GM23338 (cell line): ENCODE measurements around the gene OSCAR. TPM values are rescaled to one million over a fixed set of nuclear protein-coding genes. Genes with fewer than 3 reads are reported as not detected.
A peak's percentile ranks its signal among the peaks of the same experiment; 100 is the strongest.

Source experiments
- ATAC-seq: fragments of 200-7000 bp; cut with Tn5 transposase; 3 replicates; pipeline ENCODE4 v1.9.1; 2020
- DNase-seq: peaks from one replicate; pipeline ENCODE4 v3.0.0-alpha.2; 2015; ENCODE audit warnings: low spot score
- H2AFZ ChIP-seq: fragments of 200-600 bp; sonication (generic); 2 replicates; pipeline ENCODE4 v1.8.0; 2016; ENCODE audit warnings: antibody characterized with exemption, mild to moderate bottlenecking, moderate library complexity
- H3F3A ChIP-seq: fragments of 200-600 bp; sonication (generic); replicated peaks from 2 replicates; pipeline ENCODE4 v1.8.0; 2017; ENCODE audit warnings: antibody characterized with exemption, mixed run types, low read depth
- H3K27ac ChIP-seq: fragments of 200-600 bp; sonication (generic); 2 replicates; pipeline ENCODE4 v1.6.1; 2016; ENCODE audit warnings: low read depth
- H3K27me3 ChIP-seq: fragments of 200-600 bp; sonication (generic); 2 replicates; pipeline ENCODE4 v1.8.0; 2016; ENCODE audit warnings: mild to moderate bottlenecking, mixed run types, moderate library complexity; ENCODE audit not compliant: insufficient read depth
- H3K36me3 ChIP-seq: fragments of 200-600 bp; sonication (generic); 2 replicates; pipeline ENCODE4 v1.8.0; 2016; ENCODE audit warnings: mild to moderate bottlenecking; ENCODE audit not compliant: insufficient read depth
- H3K4me1 ChIP-seq: fragments of 200-600 bp; sonication (generic); 2 replicates; pipeline ENCODE4 v1.8.0; 2016; ENCODE audit warnings: mild to moderate bottlenecking, moderate library complexity; ENCODE audit not compliant: insufficient read depth
- H3K4me2 ChIP-seq: fragments of 200-600 bp; sonication (generic); 2 replicates; pipeline ENCODE4 v1.7.1; 2017; ENCODE audit warnings: mixed run types
- H3K4me3 ChIP-seq: fragments of 200-600 bp; sonication (generic); 2 replicates; pipeline ENCODE4 v1.6.1; 2016; ENCODE audit warnings: mixed run types
- H3K79me2 ChIP-seq: fragments of 200-600 bp; sonication (generic); replicated peaks from 2 replicates; pipeline ENCODE4 v1.8.0; 2017; ENCODE audit warnings: mild to moderate bottlenecking; ENCODE audit not compliant: insufficient read depth
- H3K9me2 ChIP-seq: fragments of 200-600 bp; sonication (generic); 2 replicates; pipeline ENCODE4 v1.8.0; 2017; ENCODE audit not compliant: insufficient read depth
- H4K20me1 ChIP-seq: fragments of 200-600 bp; sonication (generic); replicated peaks from 2 replicates; pipeline ENCODE4 v1.8.0; 2017; ENCODE audit warnings: mild to moderate bottlenecking; ENCODE audit not compliant: insufficient read depth
- H3K27ac Mint-ChIP-seq: 2 replicates; pipeline ENCODE4 v1.8.0; 2020; ENCODE audit warnings: inconsistent platforms, mild to moderate bottlenecking, moderate library complexity, mixed read lengths
- H3K27me3 Mint-ChIP-seq: 3 replicates; pipeline ENCODE4 v1.8.0; 2022; ENCODE audit warnings: low read depth, mild to moderate bottlenecking, moderate library complexity, mixed read lengths, inconsistent platforms; ENCODE audit not compliant: insufficient read depth, poor library complexity
- H3K36me3 Mint-ChIP-seq: 3 replicates; pipeline ENCODE4 v1.8.0; 2021; ENCODE audit warnings: low read depth, mild to moderate bottlenecking, inconsistent platforms, moderate library complexity, mixed read lengths
- H3K4me1 Mint-ChIP-seq: 3 replicates; pipeline ENCODE4 v1.8.0; 2020; ENCODE audit warnings: mild to moderate bottlenecking, inconsistent platforms, mixed read lengths
- H3K4me3 Mint-ChIP-seq: 3 replicates; pipeline ENCODE4 v1.8.0; 2021; ENCODE audit warnings: moderate library complexity, mild to moderate bottlenecking, inconsistent platforms, mixed read lengths
- H3K9me3 Mint-ChIP-seq: 3 replicates; pipeline ENCODE4 v1.8.0; 2020; ENCODE audit warnings: moderate library complexity, mild to moderate bottlenecking, inconsistent platforms, mixed read lengths
- ETS1 ChIP-seq: IDR thresholded peaks from 2 replicates; pipeline ENCODE4 v1.6.1; 2016; ENCODE audit warnings: antibody characterized with exemption
- EZH2 ChIP-seq: fragments of 200-600 bp; sonication (generic); IDR thresholded peaks from one replicate; pipeline ENCODE4 v1.8.0; 2017; ENCODE audit warnings: antibody characterized with exemption, mild to moderate bottlenecking, low read depth; ENCODE audit not compliant: unreplicated experiment
- JUNB ChIP-seq: IDR thresholded peaks from one replicate; pipeline ENCODE4 v1.6.1; 2016; ENCODE audit warnings: antibody characterized with exemption; ENCODE audit not compliant: unreplicated experiment
- NANOG ChIP-seq: IDR thresholded peaks from 2 replicates; pipeline ENCODE4 v1.6.1; 2016; ENCODE audit warnings: antibody characterized with exemption, borderline replicate concordance
- POLR2AphosphoS5 ChIP-seq: IDR thresholded peaks from 2 replicates; pipeline ENCODE4 v1.6.1; 2016; ENCODE audit warnings: antibody characterized with exemption, low read depth
- REST ChIP-seq: IDR thresholded peaks from one replicate; pipeline ENCODE4 v1.6.1; 2018; ENCODE audit warnings: antibody characterized with exemption; ENCODE audit not compliant: unreplicated experiment
- STAT1 ChIP-seq: IDR thresholded peaks from one replicate; pipeline ENCODE4 v1.6.1; 2016; ENCODE audit warnings: antibody characterized with exemption; ENCODE audit not compliant: unreplicated experiment
- ZNF331 ChIP-seq: fragments of 250-450 bp; sonication (Bioruptor Pico); IDR thresholded peaks from 2 replicates; pipeline ENCODE4 v1.5.0; 2020; ENCODE audit warnings: low read depth, mild to moderate bottlenecking, moderate library complexity
- polyA plus RNA-seq: library from polyadenylated mRNA; unstranded; fragments of >200 nt; fragmentation: Nextera tagmentation; extraction: Ambion mirVana; gene quantifications from 2 replicates; pipeline ENCODE4 v1.2.1, GENCODE V29; 2016
- total RNA-seq: library from RNA; depleted of rRNA; stranded (reverse); fragments of >200 nt; shearing (Covaris generic); gene quantifications from 2 replicates; pipeline ENCODE4 v1.2.3, GENCODE V29; 2014
- TF ChIP-seq, protein P1 (sequence below), 2 experiments: fragments of 200-600 bp in 1 of 2; sonication (generic) in 1 of 2; conservative IDR thresholded peaks; 2 replicates each; pipeline versions ENCODE4 v1.5.1 to v1.6.1; 2016 to 2017; ENCODE audit warnings: antibody characterized with exemption in 2 of 2, low read depth in 2 of 2, mild to moderate bottlenecking in 2 of 2, moderate library complexity in 1 of 2
- TF ChIP-seq, protein P2 (sequence below): fragments of 250-450 bp; sonication (Bioruptor Pico); IDR thresholded peaks from 2 replicates; pipeline ENCODE4 v1.5.0; 2020; ENCODE audit warnings: mild to moderate bottlenecking, moderate library complexity

Gene OSCAR
- total and polyA plus RNA-seq, 2 experiments from 2014 or later: 0.31 to 1.6 TPM

DNA sequence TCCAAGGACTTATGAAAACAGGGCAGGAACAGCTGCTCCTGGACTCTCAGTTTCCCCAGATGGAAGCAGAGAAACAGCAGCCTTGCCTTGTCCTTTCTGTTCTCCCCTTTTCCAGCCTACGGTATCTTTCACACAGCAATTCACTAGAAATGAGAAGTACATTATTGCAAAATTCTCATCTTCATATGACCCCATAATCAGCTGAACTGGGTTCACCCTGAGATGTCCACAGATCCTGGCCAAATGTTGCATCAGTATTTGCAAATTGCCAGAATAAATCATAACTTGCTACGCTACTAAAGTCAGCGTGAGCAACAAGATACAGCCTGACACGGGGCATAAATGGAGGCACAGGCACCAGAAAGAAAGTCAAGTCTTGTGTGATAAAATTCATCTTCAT, 53.0 kb downstream of the OSCAR start:
- Histone ChIP-seq H4K20me1 (no peaks in the 10 kb centered on the region), H3K27me3 (peaks cover 9% of the 10 kb centered on the region; the same call in 1 of the 2 replicates), H2AFZ (0 out of 2 replicates have a peak overlapping the region, but pooled peaks have one; percentile 4), H3K36me3 (no peaks in the 10 kb centered on the region), H3K79me2 (no peaks in the 10 kb centered on the region), H3K4me1 (no peaks in the 10 kb centered on the region), H3K4me3 (no peak overlapping the region), H3K27ac (no peak overlapping the region), H3K4me2 (no peak overlapping the region), H3F3A (0 out of 2 replicates have a peak, but pooled peaks cover 3% of the 10 kb centered on the region), H3K9me2 (no peaks in the 10 kb centered on the region)
- TF ChIP-seq ETS1 (no peak), POLR2AphosphoS5 (no peak), JUNB (no peak), NANOG (no peak), STAT1 (no peak), REST (no peak), EZH2 (no peak), ZNF331 (no peak)
- TF ChIP-seq, protein P1, sequence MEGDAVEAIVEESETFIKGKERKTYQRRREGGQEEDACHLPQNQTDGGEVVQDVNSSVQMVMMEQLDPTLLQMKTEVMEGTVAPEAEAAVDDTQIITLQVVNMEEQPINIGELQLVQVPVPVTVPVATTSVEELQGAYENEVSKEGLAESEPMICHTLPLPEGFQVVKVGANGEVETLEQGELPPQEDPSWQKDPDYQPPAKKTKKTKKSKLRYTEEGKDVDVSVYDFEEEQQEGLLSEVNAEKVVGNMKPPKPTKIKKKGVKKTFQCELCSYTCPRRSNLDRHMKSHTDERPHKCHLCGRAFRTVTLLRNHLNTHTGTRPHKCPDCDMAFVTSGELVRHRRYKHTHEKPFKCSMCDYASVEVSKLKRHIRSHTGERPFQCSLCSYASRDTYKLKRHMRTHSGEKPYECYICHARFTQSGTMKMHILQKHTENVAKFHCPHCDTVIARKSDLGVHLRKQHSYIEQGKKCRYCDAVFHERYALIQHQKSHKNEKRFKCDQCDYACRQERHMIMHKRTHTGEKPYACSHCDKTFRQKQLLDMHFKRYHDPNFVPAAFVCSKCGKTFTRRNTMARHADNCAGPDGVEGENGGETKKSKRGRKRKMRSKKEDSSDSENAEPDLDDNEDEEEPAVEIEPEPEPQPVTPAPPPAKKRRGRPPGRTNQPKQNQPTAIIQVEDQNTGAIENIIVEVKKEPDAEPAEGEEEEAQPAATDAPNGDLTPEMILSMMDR (conservative IDR thresholded peaks at IDR 0.05; ENCODE audit: low read depth in 2 of 2): no peak
- TF ChIP-seq, protein P2, sequence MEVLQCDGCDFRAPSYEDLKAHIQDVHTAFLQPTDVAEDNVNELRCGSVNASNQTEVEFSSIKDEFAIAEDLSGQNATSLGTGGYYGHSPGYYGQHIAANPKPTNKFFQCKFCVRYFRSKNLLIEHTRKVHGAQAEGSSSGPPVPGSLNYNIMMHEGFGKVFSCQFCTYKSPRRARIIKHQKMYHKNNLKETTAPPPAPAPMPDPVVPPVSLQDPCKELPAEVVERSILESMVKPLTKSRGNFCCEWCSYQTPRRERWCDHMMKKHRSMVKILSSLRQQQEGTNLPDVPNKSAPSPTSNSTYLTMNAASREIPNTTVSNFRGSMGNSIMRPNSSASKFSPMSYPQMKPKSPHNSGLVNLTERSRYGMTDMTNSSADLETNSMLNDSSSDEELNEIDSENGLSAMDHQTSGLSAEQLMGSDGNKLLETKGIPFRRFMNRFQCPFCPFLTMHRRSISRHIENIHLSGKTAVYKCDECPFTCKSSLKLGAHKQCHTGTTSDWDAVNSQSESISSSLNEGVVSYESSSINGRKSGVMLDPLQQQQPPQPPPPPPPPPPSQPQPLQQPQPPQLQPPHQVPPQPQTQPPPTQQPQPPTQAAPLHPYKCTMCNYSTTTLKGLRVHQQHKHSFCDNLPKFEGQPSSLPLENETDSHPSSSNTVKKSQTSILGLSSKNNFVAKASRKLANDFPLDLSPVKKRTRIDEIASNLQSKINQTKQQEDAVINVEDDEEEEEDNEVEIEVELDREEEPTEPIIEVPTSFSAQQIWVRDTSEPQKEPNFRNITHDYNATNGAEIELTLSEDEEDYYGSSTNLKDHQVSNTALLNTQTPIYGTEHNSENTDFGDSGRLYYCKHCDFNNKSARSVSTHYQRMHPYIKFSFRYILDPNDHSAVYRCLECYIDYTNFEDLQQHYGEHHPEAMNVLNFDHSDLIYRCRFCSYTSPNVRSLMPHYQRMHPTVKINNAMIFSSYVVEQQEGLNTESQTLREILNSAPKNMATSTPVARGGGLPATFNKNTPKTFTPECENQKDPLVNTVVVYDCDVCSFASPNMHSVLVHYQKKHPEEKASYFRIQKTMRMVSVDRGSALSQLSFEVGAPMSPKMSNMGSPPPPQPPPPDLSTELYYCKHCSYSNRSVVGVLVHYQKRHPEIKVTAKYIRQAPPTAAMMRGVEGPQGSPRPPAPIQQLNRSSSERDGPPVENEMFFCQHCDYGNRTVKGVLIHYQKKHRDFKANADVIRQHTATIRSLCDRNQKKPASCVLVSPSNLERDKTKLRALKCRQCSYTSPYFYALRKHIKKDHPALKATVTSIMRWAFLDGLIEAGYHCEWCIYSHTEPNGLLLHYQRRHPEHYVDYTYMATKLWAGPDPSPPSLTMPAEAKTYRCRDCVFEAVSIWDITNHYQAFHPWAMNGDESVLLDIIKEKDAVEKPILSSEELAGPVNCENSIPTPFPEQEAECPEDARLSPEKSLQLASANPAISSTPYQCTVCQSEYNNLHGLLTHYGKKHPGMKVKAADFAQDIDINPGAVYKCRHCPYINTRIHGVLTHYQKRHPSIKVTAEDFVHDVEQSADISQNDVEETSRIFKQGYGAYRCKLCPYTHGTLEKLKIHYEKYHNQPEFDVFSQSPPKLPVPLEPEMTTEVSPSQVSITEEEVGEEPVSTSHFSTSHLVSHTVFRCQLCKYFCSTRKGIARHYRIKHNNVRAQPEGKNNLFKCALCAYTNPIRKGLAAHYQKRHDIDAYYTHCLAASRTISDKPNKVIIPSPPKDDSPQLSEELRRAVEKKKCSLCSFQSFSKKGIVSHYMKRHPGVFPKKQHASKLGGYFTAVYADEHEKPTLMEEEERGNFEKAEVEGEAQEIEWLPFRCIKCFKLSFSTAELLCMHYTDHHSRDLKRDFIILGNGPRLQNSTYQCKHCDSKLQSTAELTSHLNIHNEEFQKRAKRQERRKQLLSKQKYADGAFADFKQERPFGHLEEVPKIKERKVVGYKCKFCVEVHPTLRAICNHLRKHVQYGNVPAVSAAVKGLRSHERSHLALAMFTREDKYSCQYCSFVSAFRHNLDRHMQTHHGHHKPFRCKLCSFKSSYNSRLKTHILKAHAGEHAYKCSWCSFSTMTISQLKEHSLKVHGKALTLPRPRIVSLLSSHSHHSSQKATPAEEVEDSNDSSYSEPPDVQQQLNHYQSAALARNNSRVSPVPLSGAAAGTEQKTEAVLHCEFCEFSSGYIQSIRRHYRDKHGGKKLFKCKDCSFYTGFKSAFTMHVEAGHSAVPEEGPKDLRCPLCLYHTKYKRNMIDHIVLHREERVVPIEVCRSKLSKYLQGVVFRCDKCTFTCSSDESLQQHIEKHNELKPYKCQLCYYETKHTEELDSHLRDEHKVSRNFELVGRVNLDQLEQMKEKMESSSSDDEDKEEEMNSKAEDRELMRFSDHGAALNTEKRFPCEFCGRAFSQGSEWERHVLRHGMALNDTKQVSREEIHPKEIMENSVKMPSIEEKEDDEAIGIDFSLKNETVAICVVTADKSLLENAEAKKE (CRISPR knock-in tag): no peak
- peaks cover 5% of the 10 kb centered on the region for H3K27me3 Mint-ChIP-seq
- H3K4me3 Mint-ChIP-seq: no peak overlapping the region
- no peaks in the 10 kb centered on the region for H3K9me3 Mint-ChIP-seq
- no peaks in the 10 kb centered on the region for H3K4me1 Mint-ChIP-seq
- ATAC-seq (no peak), DNase-seq (no peak)
- H3K36me3 Mint-ChIP-seq: no peaks in the 10 kb centered on the region
- no peak overlapping the region for H3K27ac Mint-ChIP-seq
